ENCODE data around the gene SPON1. TPM values are rescaled to one million over a fixed set of nuclear protein-coding genes. Genes with fewer than 3 reads are reported as not detected.

Gene SPON1
- total RNA-seq, 2 experiments from 2014 or later: 2.1 to 2.2 TPM

DNA sequence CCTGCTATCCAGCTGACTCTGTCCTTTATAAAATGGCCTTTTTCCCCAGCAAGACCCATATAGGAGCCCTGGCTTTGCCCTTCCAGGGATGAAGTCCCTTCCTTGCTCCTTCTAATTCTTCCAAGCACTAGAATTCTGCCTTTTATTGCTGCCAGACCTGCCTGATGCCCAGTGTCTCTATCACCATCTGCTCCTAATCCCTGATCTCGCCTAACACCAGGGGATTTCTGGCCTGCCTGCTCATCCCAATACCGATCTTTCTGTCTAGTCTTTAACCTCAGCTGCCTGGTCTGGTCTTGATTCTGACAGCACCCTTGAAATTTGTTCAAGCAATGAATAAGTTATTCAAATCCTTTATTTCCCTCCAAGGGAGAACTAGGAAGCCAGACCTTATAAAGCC lies 150.2 kb downstream of the SPON1 start:
- ChIA-PET POLR2A (no interaction called here), CTCF (no interaction called here)
- Mint-ChIP-seq H3K27ac (no peak overlapping the region), H3K36me3 (ENCODE audit: low read depth) (no peaks in the 10 kb centered on the region), H3K9me3 (no peaks in the 10 kb centered on the region), H3K4me1 (ENCODE audit: low read depth) (peaks cover 5% of the 10 kb centered on the region), H3K4me3 (no peak overlapping the region), H3K27me3 (no peaks in the 10 kb centered on the region)
- TF ChIP-seq CTCF (IDR thresholded peaks at IDR 0.05): no peak
- Histone ChIP-seq H3K27me3 (ENCODE audit: control insufficient read depth in 1 of 2, insufficient read depth in 2 of 2, low read length in 2 of 2) (no peaks in the 10 kb centered on the region), H3K4me3 (ENCODE audit: low read length) (no peak overlapping the region), H3K36me3 (ENCODE audit: insufficient read depth, low read length) (no peaks in the 10 kb centered on the region), H3K4me1 (ENCODE audit: insufficient read depth, low read length) (no peaks in the 10 kb centered on the region), H3K27ac (ENCODE audit: low read depth in 1 of 2, low read length in 2 of 2) (no peak overlapping the region), H3K9me3 (ENCODE audit: control insufficient read depth in 1 of 2, insufficient read depth in 1 of 2, low read length in 2 of 2) (no peaks in the 10 kb centered on the region)
- DNase-seq: no peak
- intact Hi-C loops (cut with DNase I, micrococcal nuclease): no loop called here
- no peak for ATAC-seq (ENCODE audit: poor library complexity)

GRCh38 chr11:14114269-14114668 lies 151.7 kb downstream of the SPON1 start:
- ATAC-seq (ENCODE audit: poor library complexity) (no peak), DNase-seq (peak in 1 of 14 experiments; percentile 10)
- Mint-ChIP-seq H3K27me3 (no peaks in the 10 kb centered on the region), H3K36me3 (ENCODE audit: low read depth) (no peaks in the 10 kb centered on the region), H3K4me1 (ENCODE audit: low read depth) (peaks cover 12% of the 10 kb centered on the region), H3K4me3 (no peak overlapping the region), H3K27ac (no peak overlapping the region), H3K9me3 (no peaks in the 10 kb centered on the region)
- CTCF ChIA-PET: interaction anchor here (1.3 kb wide), 1 partner anchor 34 kb away, joined by 6 read pairs; no protein-coding TSS in a partner anchor
- Histone ChIP-seq H3K27ac (ENCODE audit: low read depth in 1 of 2, low read length in 2 of 2) (no peak overlapping the region), H3K9me3 (ENCODE audit: control insufficient read depth in 1 of 2, insufficient read depth in 1 of 2, low read length in 2 of 2) (no peaks in the 10 kb centered on the region), H3K27me3 (ENCODE audit: control insufficient read depth in 1 of 2, insufficient read depth in 2 of 2, low read length in 2 of 2) (no peaks in the 10 kb centered on the region), H3K4me1 (ENCODE audit: insufficient read depth, low read length) (peaks cover under 1% of the 10 kb centered on the region), H3K36me3 (ENCODE audit: insufficient read depth, low read length) (no peaks in the 10 kb centered on the region), H3K4me3 (ENCODE audit: low read length) (no peak overlapping the region)
- TF ChIP-seq CTCF (IDR thresholded peaks at IDR 0.05): no peak
- intact Hi-C loops (cut with DNase I, micrococcal nuclease): no loop called here
- POLR2A ChIA-PET: no interaction called here

GRCh38 chr11:14114786-14115185 lies 152.3 kb downstream of the SPON1 start:
- CTCF ChIA-PET: interaction anchor here (1.3 kb wide), 1 partner anchor 33 kb away, joined by 6 read pairs; no protein-coding TSS in a partner anchor
- intact Hi-C loops (cut with DNase I, micrococcal nuclease): no loop called here
- H3K4me3 ChIP-seq (ENCODE audit: low read length): no peak overlapping the region
- H3K4me3 Mint-ChIP-seq: no peak overlapping the region
- no peaks in the 10 kb centered on the region for H3K36me3 Mint-ChIP-seq (ENCODE audit: low read depth)
- DNase-seq (no peak), ATAC-seq (ENCODE audit: poor library complexity) (no peak)
- H3K4me1 ChIP-seq (ENCODE audit: insufficient read depth, low read length): peaks cover 4% of the 10 kb centered on the region
- no peaks in the 10 kb centered on the region for H3K27me3 ChIP-seq (ENCODE audit: control insufficient read depth in 1 of 2, insufficient read depth in 2 of 2, low read length in 2 of 2)
- H3K9me3 ChIP-seq (ENCODE audit: control insufficient read depth in 1 of 2, insufficient read depth in 1 of 2, low read length in 2 of 2): no peaks in the 10 kb centered on the region
- H3K27ac Mint-ChIP-seq: no peak overlapping the region
- TF ChIP-seq CTCF (IDR thresholded peaks at IDR 0.05): no peak
- H3K27ac ChIP-seq (ENCODE audit: low read depth in 1 of 2, low read length in 2 of 2): no peak overlapping the region
- no peaks in the 10 kb centered on the region for H3K36me3 ChIP-seq (ENCODE audit: insufficient read depth, low read length)
- peaks cover 14% of the 10 kb centered on the region for H3K4me1 Mint-ChIP-seq (ENCODE audit: low read depth)
- H3K9me3 Mint-ChIP-seq: no peaks in the 10 kb centered on the region
- POLR2A ChIA-PET: interaction anchor here (0.5 kb wide), 1 partner anchor 50 kb away, joined by 3 read pairs; no protein-coding TSS in a partner anchor
- H3K27me3 Mint-ChIP-seq: no peaks in the 10 kb centered on the region
